ENCODE measurements around the gene KCNH1. TPM values are rescaled to one million over a fixed set of nuclear protein-coding genes. Genes with fewer than 3 reads are reported as not detected.

The KCNH1 gene
- total RNA-seq, 1 experiment from 2014 or later: not detected

DNA sequence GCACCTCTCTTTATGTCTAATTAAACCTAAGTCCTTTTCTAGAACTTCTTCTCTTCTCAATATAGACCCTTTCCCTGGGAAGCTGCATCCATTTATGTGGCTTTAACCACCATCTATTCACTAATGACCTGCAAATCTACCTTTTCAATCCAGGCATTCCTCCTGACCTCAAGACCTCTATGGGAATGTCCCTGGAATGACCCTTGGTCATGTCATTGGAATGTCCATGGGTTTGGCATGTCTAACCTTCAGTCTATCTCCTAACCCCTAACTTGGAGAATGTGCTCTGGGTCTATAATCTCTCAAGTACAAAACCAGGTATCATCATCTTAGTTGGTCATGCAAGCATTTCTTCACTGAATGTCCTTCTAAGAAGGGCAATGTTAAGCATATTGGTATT lies 196.1 kb downstream of the KCNH1 start (continued):
- TF ChIP-seq SP1 (IDR thresholded peaks at IDR 0.05; ENCODE audit: low read depth) (no peak), CBX3 (IDR thresholded peaks at IDR 0.05; ENCODE audit: low read depth) (no peak)

DNA sequence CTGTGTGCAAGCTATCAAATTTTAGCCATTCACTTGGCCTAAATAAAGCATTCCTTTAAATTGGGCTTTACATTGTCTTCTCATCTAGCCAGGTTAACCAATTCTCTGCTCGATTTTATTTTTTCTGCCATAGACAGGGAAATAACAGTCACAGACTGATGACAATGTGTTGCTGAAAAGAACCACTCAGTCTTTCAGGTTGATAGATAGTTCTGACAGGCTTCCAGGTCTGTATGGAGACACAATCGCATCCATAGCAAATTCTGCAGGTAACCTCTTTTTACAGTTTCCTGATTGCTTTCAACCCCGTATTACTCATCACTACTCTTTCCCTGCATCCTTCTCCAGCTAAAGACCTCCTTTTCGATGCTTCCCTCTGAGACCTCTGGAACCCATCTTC lies 198.0 kb downstream of the KCNH1 start:
- H3K27me3 ChIP-seq (ENCODE audit: insufficient read depth, low read length): peaks cover 14% of the 10 kb centered on the region; the same call in 1 of the 2 replicates
- H3K4me3 ChIP-seq (replicated peaks in 1 of 2; ENCODE audit: low read depth in 1 of 2, low read length in 2 of 2): no peak overlapping the region
- H2AFZ ChIP-seq (ENCODE audit: low read depth, low read length, poor library complexity, severe bottlenecking): no peak overlapping the region
- ChIA-PET CTCF (no interaction called here), RAD21 (ENCODE audit: low non-redundant PET in 1 of 2, low total read pairs in 2 of 2, uncharacterized antibody in 2 of 2, unreplicated experiment in 2 of 2) (no interaction called here), POLR2A (no interaction called here)
- no TSS peak for BruUV-seq (replicated peaks)
- H3K4me1 ChIP-seq (ENCODE audit: control insufficient read depth in 1 of 2, insufficient read depth in 2 of 2, low read length in 2 of 2): no peaks in the 10 kb centered on the region
- no peak for TF ChIP-seq EGR1 (IDR thresholded peaks at IDR 0.05; ENCODE audit: low read depth)
- no peak for TF ChIP-seq CBX3 (IDR thresholded peaks at IDR 0.05; ENCODE audit: low read depth)
- TF ChIP-seq, protein P1, sequence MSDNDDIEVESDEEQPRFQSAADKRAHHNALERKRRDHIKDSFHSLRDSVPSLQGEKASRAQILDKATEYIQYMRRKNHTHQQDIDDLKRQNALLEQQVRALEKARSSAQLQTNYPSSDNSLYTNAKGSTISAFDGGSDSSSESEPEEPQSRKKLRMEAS (IDR thresholded peaks at IDR 0.05): no peak
- TF ChIP-seq JUND (IDR thresholded peaks at IDR 0.05): no peak
- no peak for TF ChIP-seq ELF1 (IDR thresholded peaks at IDR 0.05; ENCODE audit: borderline replicate concordance, low read depth)
- TF ChIP-seq, protein P2, sequence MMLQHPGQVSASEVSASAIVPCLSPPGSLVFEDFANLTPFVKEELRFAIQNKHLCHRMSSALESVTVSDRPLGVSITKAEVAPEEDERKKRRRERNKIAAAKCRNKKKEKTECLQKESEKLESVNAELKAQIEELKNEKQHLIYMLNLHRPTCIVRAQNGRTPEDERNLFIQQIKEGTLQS (IDR thresholded peaks at IDR 0.05): no peak
- TF ChIP-seq, protein P3, sequence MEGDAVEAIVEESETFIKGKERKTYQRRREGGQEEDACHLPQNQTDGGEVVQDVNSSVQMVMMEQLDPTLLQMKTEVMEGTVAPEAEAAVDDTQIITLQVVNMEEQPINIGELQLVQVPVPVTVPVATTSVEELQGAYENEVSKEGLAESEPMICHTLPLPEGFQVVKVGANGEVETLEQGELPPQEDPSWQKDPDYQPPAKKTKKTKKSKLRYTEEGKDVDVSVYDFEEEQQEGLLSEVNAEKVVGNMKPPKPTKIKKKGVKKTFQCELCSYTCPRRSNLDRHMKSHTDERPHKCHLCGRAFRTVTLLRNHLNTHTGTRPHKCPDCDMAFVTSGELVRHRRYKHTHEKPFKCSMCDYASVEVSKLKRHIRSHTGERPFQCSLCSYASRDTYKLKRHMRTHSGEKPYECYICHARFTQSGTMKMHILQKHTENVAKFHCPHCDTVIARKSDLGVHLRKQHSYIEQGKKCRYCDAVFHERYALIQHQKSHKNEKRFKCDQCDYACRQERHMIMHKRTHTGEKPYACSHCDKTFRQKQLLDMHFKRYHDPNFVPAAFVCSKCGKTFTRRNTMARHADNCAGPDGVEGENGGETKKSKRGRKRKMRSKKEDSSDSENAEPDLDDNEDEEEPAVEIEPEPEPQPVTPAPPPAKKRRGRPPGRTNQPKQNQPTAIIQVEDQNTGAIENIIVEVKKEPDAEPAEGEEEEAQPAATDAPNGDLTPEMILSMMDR (IDR thresholded peaks at IDR 0.05 in 2 of 3, conservative IDR thresholded peaks at IDR 0.05 in 1 of 3; ENCODE audit: borderline replicate concordance in 1 of 3, insufficient read depth in 1 of 3, low read depth in 2 of 3, low read length in 2 of 3): no peak
- no peak for TF ChIP-seq TCF7L2 (IDR thresholded peaks at IDR 0.05; ENCODE audit: borderline replicate concordance, extremely low read depth, insufficient read depth, insufficient read length)
- no peak for TF ChIP-seq FOSL1 (IDR thresholded peaks at IDR 0.05; ENCODE audit: low read depth)
- TF ChIP-seq POLR2AphosphoS5 (IDR thresholded peaks at IDR 0.05; ENCODE audit: low read depth, low read length): no peak
- TF ChIP-seq RAD21 (IDR thresholded peaks at IDR 0.05; ENCODE audit: low read depth): no peak
- TF ChIP-seq CEBPB (IDR thresholded peaks at IDR 0.05; ENCODE audit: low read depth): no peak
- TF ChIP-seq ZNF274 (IDR thresholded peaks at IDR 0.05; ENCODE audit: low read depth, low read length): no peak
- TF ChIP-seq, protein P4, sequence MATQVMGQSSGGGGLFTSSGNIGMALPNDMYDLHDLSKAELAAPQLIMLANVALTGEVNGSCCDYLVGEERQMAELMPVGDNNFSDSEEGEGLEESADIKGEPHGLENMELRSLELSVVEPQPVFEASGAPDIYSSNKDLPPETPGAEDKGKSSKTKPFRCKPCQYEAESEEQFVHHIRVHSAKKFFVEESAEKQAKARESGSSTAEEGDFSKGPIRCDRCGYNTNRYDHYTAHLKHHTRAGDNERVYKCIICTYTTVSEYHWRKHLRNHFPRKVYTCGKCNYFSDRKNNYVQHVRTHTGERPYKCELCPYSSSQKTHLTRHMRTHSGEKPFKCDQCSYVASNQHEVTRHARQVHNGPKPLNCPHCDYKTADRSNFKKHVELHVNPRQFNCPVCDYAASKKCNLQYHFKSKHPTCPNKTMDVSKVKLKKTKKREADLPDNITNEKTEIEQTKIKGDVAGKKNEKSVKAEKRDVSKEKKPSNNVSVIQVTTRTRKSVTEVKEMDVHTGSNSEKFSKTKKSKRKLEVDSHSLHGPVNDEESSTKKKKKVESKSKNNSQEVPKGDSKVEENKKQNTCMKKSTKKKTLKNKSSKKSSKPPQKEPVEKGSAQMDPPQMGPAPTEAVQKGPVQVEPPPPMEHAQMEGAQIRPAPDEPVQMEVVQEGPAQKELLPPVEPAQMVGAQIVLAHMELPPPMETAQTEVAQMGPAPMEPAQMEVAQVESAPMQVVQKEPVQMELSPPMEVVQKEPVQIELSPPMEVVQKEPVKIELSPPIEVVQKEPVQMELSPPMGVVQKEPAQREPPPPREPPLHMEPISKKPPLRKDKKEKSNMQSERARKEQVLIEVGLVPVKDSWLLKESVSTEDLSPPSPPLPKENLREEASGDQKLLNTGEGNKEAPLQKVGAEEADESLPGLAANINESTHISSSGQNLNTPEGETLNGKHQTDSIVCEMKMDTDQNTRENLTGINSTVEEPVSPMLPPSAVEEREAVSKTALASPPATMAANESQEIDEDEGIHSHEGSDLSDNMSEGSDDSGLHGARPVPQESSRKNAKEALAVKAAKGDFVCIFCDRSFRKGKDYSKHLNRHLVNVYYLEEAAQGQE (IDR thresholded peaks at IDR 0.05; ENCODE audit: low read depth): no peak
- H3K9me2 ChIP-seq (ENCODE audit: insufficient read depth): no peaks in the 10 kb centered on the region
- no peaks in the 10 kb centered on the region for H3K9me3 ChIP-seq (ENCODE audit: control insufficient read depth in 1 of 2, insufficient read depth in 1 of 2, low read depth in 1 of 2, low read length in 2 of 2)
- H3K27ac ChIP-seq (ENCODE audit: low read depth, low read length): no peak overlapping the region
- no peak overlapping the region for H3K4me2 ChIP-seq (ENCODE audit: low read length)
- no peaks in the 10 kb centered on the region for H4K20me1 ChIP-seq (ENCODE audit: insufficient read depth)
- ATAC-seq: no peak
- DNase-seq (ENCODE audit: low read depth, low spot score): no peak
- H3K79me2 ChIP-seq (ENCODE audit: insufficient read depth, low read length): no peaks in the 10 kb centered on the region
- H3K9ac ChIP-seq (ENCODE audit: low read length): no peak overlapping the region
- H3K36me3 ChIP-seq (ENCODE audit: control insufficient read depth in 1 of 2, insufficient read depth in 2 of 2, low read length in 2 of 2): no peaks in the 10 kb centered on the region
- intact Hi-C loops (cut with micrococcal nuclease): no loop called here

Data from HCT116 (cell line).